ENCODE measurements around the gene DMD. TPM values are rescaled to one million over a fixed set of nuclear protein-coding genes. Genes with fewer than 3 reads are reported as not detected.

Gene DMD
- total RNA-seq, 1 donor from 2014 or later = 30.6 TPM

- Histone ChIP-seq H3K4me2 (no peak overlapping the region), H4K20me1 (ENCODE audit: low read depth) (no peaks in the 10 kb centered on the region), H3K4me1 (no peaks in the 10 kb centered on the region), H3K4me3 (no peak overlapping the region), H3F3A (ENCODE audit: low read depth) (no peaks in the 10 kb centered on the region), H3K27me3 (no peaks in the 10 kb centered on the region), H3K79me2 (ENCODE audit: low read depth) (no peaks in the 10 kb centered on the region), H3K9ac (no peak overlapping the region), H3K27ac (no peak overlapping the region), H2AFZ (replicated peaks) (no peak overlapping the region), H3K9me3 (ENCODE audit: low read depth) (peaks cover 11% of the 10 kb centered on the region), H3K36me3 (no peaks in the 10 kb centered on the region)
- DNase-seq (ENCODE audit: low spot score) = no peak
- Mint-ChIP-seq H3K36me3 (peaks cover 3% of the 10 kb centered on the region), H3K4me3 (no peak overlapping the region), H3K27ac (no peak overlapping the region), H3K9me3 (peaks cover 15% of the 10 kb centered on the region), H3K27me3 (ENCODE audit: insufficient read depth, low read depth) (no peaks in the 10 kb centered on the region), H3K4me1 (no peaks in the 10 kb centered on the region)
- TF ChIP-seq CTCF (IDR thresholded peaks at IDR 0.05) = no peak
- no peak for TF ChIP-seq EZH2 (IDR thresholded peaks at IDR 0.05)
Observed at GRCh38 chrX:31307952-31308351, 1903.4 kb downstream of the DMD start.

- H3K9ac ChIP-seq = no peak overlapping the region
- H3K4me1 ChIP-seq = no peaks in the 10 kb centered on the region
- no peaks in the 10 kb centered on the region for H3K27me3 ChIP-seq
- no peak overlapping the region for H3K27ac ChIP-seq
- DNase-seq (ENCODE audit: low spot score) = no peak
- no peaks in the 10 kb centered on the region for H3K36me3 ChIP-seq
- no peak overlapping the region for H3K4me3 Mint-ChIP-seq
- H3K4me2 ChIP-seq = no peak overlapping the region
- H3K9me3 Mint-ChIP-seq = peaks cover 9% of the 10 kb centered on the region
- H3K27ac Mint-ChIP-seq = no peak overlapping the region
- H3F3A ChIP-seq (ENCODE audit: low read depth) = no peaks in the 10 kb centered on the region
- peaks cover 3% of the 10 kb centered on the region for H3K9me3 ChIP-seq (ENCODE audit: low read depth)
- H3K4me1 Mint-ChIP-seq = peaks cover 14% of the 10 kb centered on the region
- peaks cover 3% of the 10 kb centered on the region for H3K36me3 Mint-ChIP-seq
- H3K27me3 Mint-ChIP-seq (ENCODE audit: insufficient read depth, low read depth) = no peaks in the 10 kb centered on the region
- no peak overlapping the region for H3K4me3 ChIP-seq
- H2AFZ ChIP-seq (replicated peaks) = no peak overlapping the region
- H4K20me1 ChIP-seq (ENCODE audit: low read depth) = no peaks in the 10 kb centered on the region
- no peaks in the 10 kb centered on the region for H3K79me2 ChIP-seq (ENCODE audit: low read depth)
- TF ChIP-seq EZH2 (IDR thresholded peaks at IDR 0.05) = no peak
- TF ChIP-seq CTCF (IDR thresholded peaks at IDR 0.05) = no peak
- TF ChIP-seq EZH2phosphoT487 (IDR thresholded peaks at IDR 0.05) = no peak
Observed at GRCh38 chrX:31302573-31303075, 1908.7 kb downstream of the DMD start.

DNA sequence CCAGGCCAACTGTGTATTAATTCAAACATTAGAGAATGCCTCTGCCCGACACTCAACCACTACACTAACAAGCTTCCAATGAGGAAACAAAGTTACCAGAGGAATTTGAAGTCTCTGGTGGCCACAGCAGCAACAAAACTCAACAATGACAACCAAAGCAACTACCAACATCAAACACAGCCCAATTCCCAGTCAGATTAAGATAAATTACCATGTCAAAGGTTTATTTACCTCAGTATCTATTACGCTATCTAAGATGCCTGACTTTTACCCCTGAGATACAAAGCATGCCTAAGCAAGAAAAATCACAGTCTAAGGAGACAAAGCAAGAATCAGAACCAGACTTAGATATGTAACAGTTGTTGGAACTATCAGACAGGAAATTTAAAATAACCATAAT lies 1909.4 kb downstream of the DMD start:
- Histone ChIP-seq H3F3A (ENCODE audit: low read depth) (no peaks in the 10 kb centered on the region), H3K4me1 (no peaks in the 10 kb centered on the region), H4K20me1 (ENCODE audit: low read depth) (no peaks in the 10 kb centered on the region), H3K4me3 (no peak overlapping the region), H3K9ac (no peak overlapping the region), H3K27ac (no peak overlapping the region), H3K9me3 (ENCODE audit: low read depth) (peaks cover 3% of the 10 kb centered on the region), H3K79me2 (ENCODE audit: low read depth) (no peaks in the 10 kb centered on the region), H3K4me2 (no peak overlapping the region), H2AFZ (replicated peaks) (no peak overlapping the region), H3K36me3 (no peaks in the 10 kb centered on the region), H3K27me3 (no peaks in the 10 kb centered on the region)
- no peak for TF ChIP-seq CTCF (IDR thresholded peaks at IDR 0.05)
- no peak for TF ChIP-seq EZH2phosphoT487 (IDR thresholded peaks at IDR 0.05)
- Mint-ChIP-seq H3K9me3 (peaks cover 9% of the 10 kb centered on the region), H3K4me1 (peaks cover 14% of the 10 kb centered on the region), H3K36me3 (peaks cover 3% of the 10 kb centered on the region), H3K27ac (no peak overlapping the region), H3K4me3 (no peak overlapping the region), H3K27me3 (ENCODE audit: insufficient read depth, low read depth) (no peaks in the 10 kb centered on the region)
- DNase-seq (ENCODE audit: low spot score) = no peak

All from neural progenitor cell (in vitro differentiated cells).